Heart left ventricle (tissue), 13 donors: ENCODE measurements around the gene IQCF2.

Experiments used
- CTCF ChIP-seq, 12 donors: fragments of 200-600 bp; sonication (generic) in 4 of 12; IDR thresholded peaks; one replicate each; pipeline versions ENCODE4 v1.5.0 to v1.8.0; 2018 to 2022; ENCODE audit warnings: antibody characterized with exemption in 12 of 12, mild to moderate bottlenecking in 5 of 12
- POLR2A ChIP-seq, 2 donors: fragments of 450-650 bp; IDR thresholded peaks; one replicate each; pipeline ENCODE4 v1.6.1; 2017; ENCODE audit warnings: antibody characterized with exemption in 2 of 2, mild to moderate bottlenecking in 2 of 2, moderate library complexity in 2 of 2
- donor health status: ischemic (EF 13 %, LVEDD 7.1; RV severe dilation, severe dysfunction).
- donor health status: DM: no; HTN: yes; CAD: no.
- donor health status: DM: no; HTN: no; CAD: no.
- donor health status: ischemic (EF 25% LVEDD 6.9; RV normal size, moderate dysfunction).
- donor health status: ischemic (EF 25% LVEDD 5.7; RV mildly dilated, moderate dysfunction).
- donor health status: ischemic (EF 35%, LVEDD 5.7; RV mildly dilated, moderate dysfunction).
- donor health status: nonischemic (EF 11% LVEDD 7.7; RV severe dilation, severe dysfunction).
- donor health status: DM: yes; HTN: yes; CAD: no.
- donor health status: PGD.
- donor health status: ischemic (EF 29% LVEDD 5.4; RV normal size, mild dysfunction).
- donor health status: nonischemic (EF 23%, LVEDD 6.1; RV moderate dilation, normal function).

- TF ChIP-seq POLR2A (IDR thresholded peaks at IDR 0.05): no peak
- TF ChIP-seq CTCF (IDR thresholded peaks at IDR 0.05): no peak
Measured at GRCh38 chr3:51875501-51875900, 14.1 kb downstream of the IQCF2 start, which contains the start of gene IQCF5.
